ENCODE measurements around the gene VRK3.

The VRK3 gene

GRCh38 chr19:49932041-49932451, 93.1 kb downstream of the VRK3 start:
- no peak overlapping the region for H3K27ac ChIP-seq
- H4K20me1 ChIP-seq (ENCODE audit: insufficient read depth), result peaks cover 3% of the 10 kb centered on the region; the same call in 1 of the 2 replicates
- H3K36me3 ChIP-seq (ENCODE audit: insufficient read depth), result peaks cover 11% of the 10 kb centered on the region; the same call in 1 of the 2 replicates
- H3K79me2 ChIP-seq (ENCODE audit: insufficient read depth, low read depth), result peaks cover 45% of the 10 kb centered on the region
- TF ChIP-seq CTCF (conservative IDR thresholded peaks at IDR 0.05; ENCODE audit: low read depth, low read length), result no peak
- H3K4me3 ChIP-seq (IDR thresholded peaks at IDR 0.05; ENCODE audit: insufficient read depth, low read depth, low read length), result no peak overlapping the region
- H3K4me2 ChIP-seq, result no peak overlapping the region
- H3K9ac ChIP-seq, result no peak overlapping the region
- H3K27me3 ChIP-seq (ENCODE audit: insufficient read depth, low read depth), result no peaks in the 10 kb centered on the region
- peaks cover 14% of the 10 kb centered on the region for H3K4me1 ChIP-seq (ENCODE audit: low read depth, poor library complexity, severe bottlenecking)
- no peak overlapping the region for H2AFZ ChIP-seq (ENCODE audit: low read depth)

- H3K36me3 ChIP-seq (ENCODE audit: insufficient read depth), result peaks cover 12% of the 10 kb centered on the region; the same call in 1 of the 2 replicates
These were observed 93.7 kb downstream of the VRK3 start for GRCh38 chr19:49931293-49932040.

GRCh38 chr19:49930483-49931011, 94.6 kb downstream of the VRK3 start:
- no peak overlapping the region for H3K9ac ChIP-seq
- peaks cover 28% of the 10 kb centered on the region for H3K4me1 ChIP-seq (ENCODE audit: low read depth, poor library complexity, severe bottlenecking)
- H3K4me2 ChIP-seq, result peak overlapping the region; percentile 44
- H3K27me3 ChIP-seq (ENCODE audit: insufficient read depth, low read depth), result no peaks in the 10 kb centered on the region
- no peak overlapping the region for H2AFZ ChIP-seq (ENCODE audit: low read depth)
- H3K36me3 ChIP-seq (ENCODE audit: insufficient read depth), result peaks cover 12% of the 10 kb centered on the region; the same call in 1 of the 2 replicates
- H3K27ac ChIP-seq, result no peak overlapping the region
- no peak overlapping the region for H3K4me3 ChIP-seq (IDR thresholded peaks at IDR 0.05; ENCODE audit: insufficient read depth, low read depth, low read length)
- H4K20me1 ChIP-seq (ENCODE audit: insufficient read depth), result peaks cover 3% of the 10 kb centered on the region; the same call in 1 of the 2 replicates
- TF ChIP-seq CTCF (conservative IDR thresholded peaks at IDR 0.05; ENCODE audit: low read depth, low read length), result no peak
- H3K79me2 ChIP-seq (ENCODE audit: insufficient read depth, low read depth), result peaks cover 60% of the 10 kb centered on the region

More at GRCh38 chr19:49931293-49932040, 93.7 kb downstream of the VRK3 start:
- Histone ChIP-seq H3K4me2 (0 out of 2 replicates have a peak overlapping the region, but pooled peaks have one; percentile 44), H3K4me1 (ENCODE audit: low read depth, poor library complexity, severe bottlenecking) (peaks cover 20% of the 10 kb centered on the region), H3K4me3 (IDR thresholded peaks at IDR 0.05; ENCODE audit: insufficient read depth, low read depth, low read length) (no peak overlapping the region), H3K9ac (no peak overlapping the region), H3K27ac (no peak overlapping the region), H4K20me1 (ENCODE audit: insufficient read depth) (peaks cover 3% of the 10 kb centered on the region; the same call in 1 of the 2 replicates), H3K27me3 (ENCODE audit: insufficient read depth, low read depth) (no peaks in the 10 kb centered on the region), H2AFZ (ENCODE audit: low read depth) (no peak overlapping the region), H3K79me2 (ENCODE audit: insufficient read depth, low read depth) (peaks cover 51% of the 10 kb centered on the region)
- TF ChIP-seq CTCF (conservative IDR thresholded peaks at IDR 0.05; ENCODE audit: low read depth, low read length), result no peak

- Histone ChIP-seq H3K36me3 (ENCODE audit: insufficient read depth) (peaks cover 12% of the 10 kb centered on the region; the same call in 1 of the 2 replicates), H3K79me2 (ENCODE audit: insufficient read depth, low read depth) (peaks cover 67% of the 10 kb centered on the region), H3K4me2 (peak overlapping the region; percentile 53), H3K9ac (peak overlapping the region; percentile 99), H3K4me3 (IDR thresholded peaks at IDR 0.05; ENCODE audit: insufficient read depth, low read depth, low read length) (no peak overlapping the region), H3K27me3 (ENCODE audit: insufficient read depth, low read depth) (no peaks in the 10 kb centered on the region), H4K20me1 (ENCODE audit: insufficient read depth) (peaks cover 3% of the 10 kb centered on the region; the same call in 1 of the 2 replicates), H3K4me1 (ENCODE audit: low read depth, poor library complexity, severe bottlenecking) (peaks cover 35% of the 10 kb centered on the region), H2AFZ (ENCODE audit: low read depth) (peak overlapping the region; percentile 43; the same call in 1 of the 2 replicates), H3K27ac (peak overlapping the region; percentile 98)
- 0 out of 2 replicates have a peak, but pooled peaks have one; percentile 13 for TF ChIP-seq CTCF (conservative IDR thresholded peaks at IDR 0.05; ENCODE audit: low read depth, low read length)
These were observed 95.3 kb downstream of the VRK3 start for GRCh38 chr19:49929611-49930482.
